Esophagus muscularis mucosa (tissue), 4 donors: Measurements from ENCODE around the gene SETD7. TPM values are rescaled to one million over a fixed set of nuclear protein-coding genes. Genes with fewer than 3 reads are reported as not detected.

Experiments used
- DNase-seq: peaks from one replicate; pipeline ENCODE4 v3.0.0-alpha.2; 2017; ENCODE audit errors: extremely low spot score
- H3K27ac ChIP-seq, 4 donors: fragments of 200-600 bp; sonication (generic); replicated peaks in 1 of 4; 1 replicate in 3 of 4; 2 replicates in 1 of 4; pipeline ENCODE4 v1.5.1; 2016 to 2019; ENCODE audit warnings: mild to moderate bottlenecking in 1 of 4
- H3K27me3 ChIP-seq, 4 donors: fragments of 200-600 bp; sonication (generic); one replicate each; pipeline versions ENCODE4 v1.5.1 to v1.6.0; 2016 to 2019
- H3K36me3 ChIP-seq, 4 donors: fragments of 200-600 bp; sonication (generic); one replicate each; pipeline ENCODE4 v1.5.1; 2016 to 2019
- H3K4me1 ChIP-seq, 4 donors: fragments of 200-600 bp; sonication (generic); one replicate each; pipeline ENCODE4 v1.5.1; 2016 to 2019
- H3K4me3 ChIP-seq, 4 donors: fragments of 200-600 bp; sonication (generic); 1 replicate in 2 of 4; 2 replicates in 2 of 4; pipeline ENCODE4 v1.5.1; 2016 to 2019; ENCODE audit warnings: mild to moderate bottlenecking in 4 of 4, moderate library complexity in 1 of 4
- H3K9me3 ChIP-seq, 4 donors: fragments of 200-600 bp; sonication (generic); 1 replicate in 3 of 4; 2 replicates in 1 of 4; pipeline ENCODE4 v1.5.1; 2016 to 2019
- EP300 ChIP-seq: sonication (generic); formaldehyde crosslinking; IDR thresholded peaks from one replicate; pipeline ENCODE4 v1.6.1; 2017; ENCODE audit warnings: antibody characterized with exemption
- POLR2A ChIP-seq: fragments of 450-650 bp; IDR thresholded peaks from one replicate; pipeline ENCODE4 v1.6.1; 2017; ENCODE audit warnings: antibody characterized with exemption, moderate library complexity, mild to moderate bottlenecking, low read depth
- POLR2AphosphoS5 ChIP-seq, 2 donors: sonication (generic); formaldehyde crosslinking; IDR thresholded peaks; one replicate each; pipeline ENCODE4 v1.6.1; 2017; ENCODE audit warnings: antibody characterized with exemption in 2 of 2
- WGBS: methylation state at CpG from one replicate; pipeline ENCODE4 v1.1.5; 2018; 5-methylcytosine and 5-hydroxymethylcytosine counted together
- intact Hi-C: fragments of 100-400 bp; cut with DNase I; formaldehyde crosslinking; loops from one replicate; pipeline ENCODE4 v1.15.1; 2023
- total RNA-seq, 4 donors: library from RNA; depleted of rRNA; stranded (reverse); fragments of >200 nt; gene quantifications; one replicate each; pipeline versions ENCODE4 v1.1.0 to v1.2.1, GENCODE V29; 2016
- TF ChIP-seq, protein P1 (sequence below), 3 experiments: fragments of 200-600 bp in 2 of 3; fragments of 450-650 bp in 1 of 3; sonication (generic) in 2 of 3; IDR thresholded peaks; one replicate each; pipeline ENCODE4 v1.5.1; 2017 to 2019; ENCODE audit warnings: antibody characterized with exemption in 3 of 3, mild to moderate bottlenecking in 2 of 3, moderate library complexity in 1 of 3

SETD7 gene
- total RNA-seq, 4 donors from 2014 or later, result 54.4 to 96.0 (median 63.9) TPM

DNA sequence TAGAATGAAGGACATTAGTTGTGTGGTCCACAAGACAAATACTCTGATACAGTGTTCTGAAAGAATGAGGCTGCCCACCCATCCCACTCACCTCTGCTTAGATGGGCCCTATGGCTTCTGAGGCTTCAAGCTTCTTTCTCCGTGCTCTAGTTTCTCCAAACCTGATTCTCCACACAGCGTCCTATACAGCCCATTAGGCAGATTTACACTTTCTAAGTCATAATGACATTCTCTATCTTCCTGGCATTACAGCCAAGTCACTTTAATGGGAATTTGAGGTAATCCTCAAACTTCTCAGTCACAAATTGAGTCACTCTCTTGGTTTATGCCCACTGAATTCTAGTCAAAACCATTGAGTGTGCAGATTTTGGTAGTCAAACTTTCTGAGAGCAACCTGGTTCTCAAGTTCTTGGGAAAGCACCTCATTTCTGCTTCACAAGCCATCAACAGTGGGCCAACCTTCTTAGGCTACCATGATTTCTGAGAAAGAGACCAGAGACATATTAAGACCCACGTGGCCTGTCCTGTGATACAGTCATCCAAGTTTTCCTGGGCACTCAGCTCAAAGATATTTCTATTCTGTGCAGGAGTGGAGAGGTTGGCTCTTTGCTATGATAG is 6.2 kb upstream of the SETD7 start:
- intact Hi-C loops, result no loop called here

DNA sequence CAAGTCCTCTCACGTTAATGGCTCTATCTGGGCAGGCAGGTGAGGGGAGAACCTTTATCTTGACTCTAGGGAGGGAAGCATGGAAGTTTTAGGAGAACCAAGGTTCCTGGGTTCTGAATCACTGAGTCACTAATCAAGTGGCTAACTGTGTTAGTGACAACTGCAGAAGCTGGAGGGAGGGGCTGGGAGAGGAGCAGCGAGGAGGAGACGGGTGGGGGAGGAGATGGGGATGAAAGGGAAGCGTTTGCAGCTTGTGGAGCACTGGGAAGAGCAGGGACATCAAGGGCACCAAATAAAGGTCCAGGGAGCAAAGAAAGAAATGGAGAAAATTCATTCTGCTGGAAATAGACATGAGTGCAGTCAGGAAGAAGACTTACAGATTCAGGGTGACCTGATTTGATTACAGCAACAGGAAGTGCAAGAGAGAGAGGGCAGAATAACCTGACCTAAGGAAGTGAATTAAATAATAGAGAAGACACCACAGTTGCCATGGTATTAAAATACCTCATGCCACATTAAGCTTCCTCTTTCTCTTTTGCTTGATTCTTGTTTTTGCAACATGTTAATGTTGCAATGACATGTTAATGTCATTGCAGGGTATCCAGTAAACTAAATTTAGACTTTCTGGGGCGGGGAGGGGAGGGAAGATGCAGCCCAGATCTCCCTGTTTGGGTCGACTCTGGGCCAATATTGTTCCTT is 4.5 kb upstream of the SETD7 start:
- H3K4me3 ChIP-seq, result no peak overlapping the region
- WGBS, result 47% methylated on average over 6 of the region's 6 CpGs
- H3K9me3 ChIP-seq, result no peaks in the 10 kb centered on the region
- peak overlapping the region in 2 of 4 donors; percentile 17 to 46 for H3K27ac ChIP-seq
- DNase-seq, result no peak
- intact Hi-C loops, result no loop called here
- no peaks in the 10 kb centered on the region for H3K36me3 ChIP-seq
- TF ChIP-seq EP300, result no peak
- TF ChIP-seq, protein P1, sequence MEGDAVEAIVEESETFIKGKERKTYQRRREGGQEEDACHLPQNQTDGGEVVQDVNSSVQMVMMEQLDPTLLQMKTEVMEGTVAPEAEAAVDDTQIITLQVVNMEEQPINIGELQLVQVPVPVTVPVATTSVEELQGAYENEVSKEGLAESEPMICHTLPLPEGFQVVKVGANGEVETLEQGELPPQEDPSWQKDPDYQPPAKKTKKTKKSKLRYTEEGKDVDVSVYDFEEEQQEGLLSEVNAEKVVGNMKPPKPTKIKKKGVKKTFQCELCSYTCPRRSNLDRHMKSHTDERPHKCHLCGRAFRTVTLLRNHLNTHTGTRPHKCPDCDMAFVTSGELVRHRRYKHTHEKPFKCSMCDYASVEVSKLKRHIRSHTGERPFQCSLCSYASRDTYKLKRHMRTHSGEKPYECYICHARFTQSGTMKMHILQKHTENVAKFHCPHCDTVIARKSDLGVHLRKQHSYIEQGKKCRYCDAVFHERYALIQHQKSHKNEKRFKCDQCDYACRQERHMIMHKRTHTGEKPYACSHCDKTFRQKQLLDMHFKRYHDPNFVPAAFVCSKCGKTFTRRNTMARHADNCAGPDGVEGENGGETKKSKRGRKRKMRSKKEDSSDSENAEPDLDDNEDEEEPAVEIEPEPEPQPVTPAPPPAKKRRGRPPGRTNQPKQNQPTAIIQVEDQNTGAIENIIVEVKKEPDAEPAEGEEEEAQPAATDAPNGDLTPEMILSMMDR (IDR thresholded peaks at IDR 0.05), result no peak
- peaks cover 17 to 28% (median 22%) of the 10 kb centered on the region in 4 donors for H3K4me1 ChIP-seq
- no peaks in the 10 kb centered on the region for H3K27me3 ChIP-seq

More for the DNA sequence above, 6.2 kb upstream of the SETD7 start:
- peaks cover 15 to 26% (median 20%) of the 10 kb centered on the region in 4 donors for H3K4me1 ChIP-seq
- 97% methylated on average over 3 of the region's 3 CpGs for WGBS
- no peaks in the 10 kb centered on the region for H3K9me3 ChIP-seq
- no peak overlapping the region for H3K27ac ChIP-seq
- no peak for DNase-seq
- TF ChIP-seq POLR2A (no peak), POLR2AphosphoS5 (IDR thresholded peaks at IDR 0.05) (no peak), EP300 (no peak)
- TF ChIP-seq, protein P1 (IDR thresholded peaks at IDR 0.05), result no peak
- no peak overlapping the region for H3K4me3 ChIP-seq
- no peaks in the 10 kb centered on the region for H3K36me3 ChIP-seq
- no peaks in the 10 kb centered on the region for H3K27me3 ChIP-seq

DNA sequence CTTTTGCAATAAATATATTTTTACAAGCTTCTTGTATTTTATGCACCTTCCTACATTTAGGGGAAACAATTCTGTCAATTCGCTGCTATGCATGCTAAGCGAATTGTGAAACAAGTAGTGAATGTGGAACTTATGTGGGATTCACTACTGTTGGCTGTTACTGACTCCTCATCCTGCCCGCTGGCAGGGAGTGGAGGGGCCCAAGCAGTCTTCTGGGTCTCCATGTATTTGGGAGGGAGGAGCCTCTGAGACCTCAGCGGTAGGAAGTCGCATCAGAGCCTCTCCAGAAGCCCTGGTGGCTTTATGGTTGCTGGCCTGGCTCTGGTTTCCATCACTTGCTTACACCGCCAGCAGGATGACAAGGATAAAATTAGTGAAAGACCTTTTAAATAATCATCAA is 3.7 kb upstream of the SETD7 start:
- DNase-seq, result no peak
- Histone ChIP-seq H3K4me3 (no peak overlapping the region), H3K9me3 (no peaks in the 10 kb centered on the region), H3K27ac (no peak overlapping the region), H3K4me1 (peaks cover 18 to 29% (median 22%) of the 10 kb centered on the region in 4 donors), H3K27me3 (no peaks in the 10 kb centered on the region), H3K36me3 (no peaks in the 10 kb centered on the region)
- intact Hi-C loops, result no loop called here
- WGBS, result 70% methylated on average over 6 of the region's 6 CpGs
- TF ChIP-seq POLR2AphosphoS5 (IDR thresholded peaks at IDR 0.05) (no peak), POLR2A (no peak), EP300 (no peak)
- TF ChIP-seq, protein P1 (IDR thresholded peaks at IDR 0.05), result no peak

DNA sequence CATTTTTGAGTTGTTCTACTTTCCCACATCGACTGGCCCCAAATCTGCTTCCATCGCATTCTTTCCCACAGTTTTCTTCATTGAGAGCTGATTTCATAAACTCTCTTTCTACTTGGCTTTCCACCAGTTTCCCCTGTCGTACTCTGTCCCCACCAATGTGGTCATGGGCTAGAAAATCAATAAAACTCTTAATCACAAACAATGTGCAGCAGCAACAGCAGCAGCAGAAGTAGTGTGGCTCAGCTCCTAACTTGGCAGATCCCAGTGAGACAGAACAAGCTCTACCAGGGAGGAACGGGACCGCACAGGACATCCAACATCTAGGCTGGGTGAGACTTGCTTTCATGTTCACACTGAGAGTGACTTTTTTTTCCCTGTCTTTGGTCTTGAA is 3.1 kb upstream of the SETD7 start:
- Histone ChIP-seq H3K27ac (no peak overlapping the region), H3K4me3 (no peak overlapping the region), H3K9me3 (no peaks in the 10 kb centered on the region), H3K36me3 (no peaks in the 10 kb centered on the region), H3K27me3 (no peaks in the 10 kb centered on the region), H3K4me1 (peaks cover 24 to 35% (median 26%) of the 10 kb centered on the region in 4 donors)
- TF ChIP-seq POLR2A (no peak), EP300 (no peak), POLR2AphosphoS5 (IDR thresholded peaks at IDR 0.05) (no peak)
- TF ChIP-seq, protein P1 (IDR thresholded peaks at IDR 0.05), result no peak
- intact Hi-C loops, result no loop called here
- WGBS, result 56% methylated on average over 5 of the region's 5 CpGs
- no peak for DNase-seq
